PFSK-1 (cell line): ENCODE measurements around the gene KCNH1.

Experiments used
- FOXP2 ChIP-seq: optimal IDR thresholded peaks from 2 replicates; pipeline ENCODE3; 2011; ENCODE audit warnings: borderline replicate concordance, control low read depth, inconsistent platforms; ENCODE audit not compliant: insufficient read depth; ENCODE audit errors: extremely low read length, extremely low read depth
- POLR2AphosphoS5 ChIP-seq: IDR thresholded peaks from 2 replicates; pipeline ENCODE4 v1.6.1; 2012; ENCODE audit warnings: low read depth, mild to moderate bottlenecking, control low read depth, low read length, moderate library complexity
- REST ChIP-seq, 2 experiments: IDR thresholded peaks; 2 replicates each; pipeline versions ENCODE4 v1.6.1 to v1.8.0; 2011 to 2012; ENCODE audit warnings: low read depth in 2 of 2, low read length in 2 of 2, control low read depth in 1 of 2, inconsistent platforms in 1 of 2, mild to moderate bottlenecking in 1 of 2, moderate library complexity in 1 of 2; ENCODE audit not compliant: insufficient read depth in 1 of 2
- SIN3A ChIP-seq: IDR thresholded peaks from 2 replicates; pipeline ENCODE4 v1.6.1; 2012; ENCODE audit warnings: mild to moderate bottlenecking, low read length, moderate library complexity, borderline replicate concordance; ENCODE audit not compliant: insufficient read depth
- TAF1 ChIP-seq: IDR thresholded peaks from 2 replicates; pipeline ENCODE4 v1.6.1; 2012; ENCODE audit warnings: low read length, control low read depth, borderline replicate concordance; ENCODE audit not compliant: insufficient read depth

Gene KCNH1

GRCh38 chr1:210692796-210693195, 441.2 kb downstream of the KCNH1 start:
- TF ChIP-seq REST (IDR thresholded peaks at IDR 0.05; ENCODE audit: insufficient read depth in 1 of 2, low read depth in 2 of 2, low read length in 2 of 2) (no peak), FOXP2 (no peak), SIN3A (no peak), POLR2AphosphoS5 (no peak), TAF1 (no peak)

DNA sequence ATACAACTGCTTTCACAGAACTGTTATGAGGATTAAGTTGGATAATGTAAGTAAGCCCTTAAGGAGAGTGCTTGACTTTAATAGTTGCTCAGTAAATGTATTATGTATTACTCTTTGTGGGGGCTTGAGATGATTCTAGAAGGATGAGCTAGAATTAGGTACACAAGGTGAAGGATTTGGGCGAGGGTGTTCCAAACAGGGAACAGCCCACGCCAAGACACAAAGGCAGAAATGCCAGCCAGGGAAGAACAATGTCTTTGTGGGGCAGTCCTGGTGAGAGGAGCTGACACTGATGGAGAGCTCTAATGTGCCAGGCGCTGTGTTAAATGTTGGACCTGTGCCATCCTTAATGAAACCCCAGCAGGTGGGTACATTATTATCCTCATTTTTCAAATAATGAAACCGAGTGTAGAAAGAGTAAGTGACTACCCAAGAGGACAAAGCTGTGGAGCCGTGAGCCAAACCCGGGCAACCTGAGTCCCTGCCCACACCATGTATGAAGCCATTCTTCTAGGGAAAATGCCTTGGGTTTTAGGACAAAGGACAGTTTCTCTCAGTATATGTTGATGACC, 442.8 kb downstream of the KCNH1 start:
- no peak for TF ChIP-seq FOXP2
- TF ChIP-seq SIN3A: no peak
- TF ChIP-seq POLR2AphosphoS5: no peak
- TF ChIP-seq REST (IDR thresholded peaks at IDR 0.05; ENCODE audit: insufficient read depth in 1 of 2, low read depth in 2 of 2, low read length in 2 of 2): no peak
- TF ChIP-seq TAF1: no peak

GRCh38 chr1:210690236-210690635, 443.7 kb downstream of the KCNH1 start:
- TF ChIP-seq POLR2AphosphoS5: no peak
- TF ChIP-seq SIN3A: no peak
- no peak for TF ChIP-seq TAF1
- TF ChIP-seq REST (IDR thresholded peaks at IDR 0.05; ENCODE audit: insufficient read depth in 1 of 2, low read depth in 2 of 2, low read length in 2 of 2): no peak
- no peak for TF ChIP-seq FOXP2

- TF ChIP-seq REST (IDR thresholded peaks at IDR 0.05; ENCODE audit: insufficient read depth in 1 of 2, low read depth in 2 of 2, low read length in 2 of 2) (no peak), POLR2AphosphoS5 (no peak), SIN3A (no peak)
Observed at GRCh38 chr1:210689826-210690225, 444.1 kb downstream of the KCNH1 start.
